CD4-positive, alpha-beta T cell treated with Interleukin-4 for 4 hours (primary cell): ENCODE results near the gene CAPRIN1.
"Not testable (repeated sequence)": the region's sequence is repeated elsewhere in the genome, so short reads cannot be mapped to it uniquely, and the experiment has no call there.

Source experiments
- DNase-seq: peaks from one replicate; pipeline ENCODE4 v3.0.0-alpha.2; 2020

Gene CAPRIN1

GRCh38 chr11:34052036-34052607 lies 591 bp downstream of the CAPRIN1 start:
- DNase-seq: peak; percentile 82

- DNase-seq: no peak
Measured at GRCh38 chr11:34052608-34053160, 1.2 kb downstream of the CAPRIN1 start.

- DNase-seq: peak; percentile 78
Measured at GRCh38 chr11:34053161-34053686, 1.7 kb downstream of the CAPRIN1 start.

- DNase-seq: not testable (repeated sequence)
Measured at GRCh38 chr11:34054351-34054750, 2.8 kb downstream of the CAPRIN1 start.

GRCh38 chr11:34055218-34056000 lies 3.9 kb downstream of the CAPRIN1 start:
- no peak for DNase-seq

- no peak for DNase-seq
Measured at GRCh38 chr11:34056672-34057071, 5.1 kb downstream of the CAPRIN1 start.

GRCh38 chr11:34063061-34063795 lies 11.7 kb downstream of the CAPRIN1 start:
- DNase-seq: no peak

GRCh38 chr11:34064291-34064690 lies 12.8 kb downstream of the CAPRIN1 start:
- no peak for DNase-seq

- no peak for DNase-seq
Measured at GRCh38 chr11:34065505-34066203, 14.1 kb downstream of the CAPRIN1 start.

- not testable (repeated sequence) for DNase-seq
Measured at GRCh38 chr11:34066766-34067165, 15.2 kb downstream of the CAPRIN1 start.

- DNase-seq: no peak
Measured at GRCh38 chr11:34067383-34068065, 16.0 kb downstream of the CAPRIN1 start.

- DNase-seq: no peak
Measured at GRCh38 chr11:34068111-34068510, 16.6 kb downstream of the CAPRIN1 start.

GRCh38 chr11:34071306-34071705 lies 19.8 kb downstream of the CAPRIN1 start:
- not testable (repeated sequence) for DNase-seq

GRCh38 chr11:34072041-34072440 lies 20.5 kb downstream of the CAPRIN1 start:
- DNase-seq: no peak

GRCh38 chr11:34072832-34073231 lies 21.3 kb downstream of the CAPRIN1 start:
- DNase-seq: no peak

- no peak for DNase-seq
Measured at GRCh38 chr11:34074391-34074790, 22.9 kb downstream of the CAPRIN1 start.

- DNase-seq: no peak
Measured at GRCh38 chr11:34075178-34075820, 23.8 kb downstream of the CAPRIN1 start.

- no peak for DNase-seq
Measured at GRCh38 chr11:34080609-34081008, 29.1 kb downstream of the CAPRIN1 start.

GRCh38 chr11:34084637-34085036 lies 33.1 kb downstream of the CAPRIN1 start:
- no peak for DNase-seq

- DNase-seq: peak; percentile 33
Measured at GRCh38 chr11:34086554-34087283, 35.2 kb downstream of the CAPRIN1 start.

- no peak for DNase-seq
Measured at GRCh38 chr11:34091825-34092224, 40.3 kb downstream of the CAPRIN1 start.
